Measurements from ENCODE around the gene HMOX1. TPM values are rescaled to one million over a fixed set of nuclear protein-coding genes. Genes with fewer than 3 reads are reported as not detected.

HMOX1 gene
- total and polyA plus RNA-seq, 2 of the 8 experiments (the other 6 are each of a cell fraction or from before 2014, with no cell fraction given), result 25.0 to 41.6 TPM

GRCh38 chr22:35417606-35418005 is 36.7 kb downstream of the HMOX1 start:
- TF ChIP-seq RNF2 (IDR thresholded peaks at IDR 0.05; ENCODE audit: borderline replicate concordance, low read depth, low read length, missing control alignments, poor library complexity, severe bottlenecking), result no peak
- peak; percentile 58 for TF ChIP-seq POLR2AphosphoS5 (IDR thresholded peaks at IDR 0.05; ENCODE audit: low read depth, low read length)
- TF ChIP-seq POLR2A (IDR thresholded peaks at IDR 0.05; ENCODE audit: control extremely low read depth in 1 of 2, low read depth in 2 of 2, low read length in 2 of 2), result peak in 1 of 2 experiments; percentile 39; a peak in 1 of 3 replicates
- POLR2A ChIA-PET (ENCODE audit: partially characterized antibody), result interaction anchor here (46.1 to 57.4 kb wide), 2 partner anchors 3 to 22 kb away, joined by 1995 read pairs; partner anchors contain the start of genes HMOX1 and MCM5
- no peak overlapping the region for H4K5ac ChIP-seq (ENCODE audit: insufficient read length, low read depth, low read length)
- no peak overlapping the region for H3K18ac ChIP-seq (ENCODE audit: extremely low read depth, low read length)
- H3K79me2 ChIP-seq (ENCODE audit: control insufficient read depth in 1 of 2, insufficient read depth in 2 of 2, low read length in 2 of 2), result peaks cover 0 to 2% of the 10 kb centered on the region in 2 experiments; a peak in 1 of 4 replicates
- H2BK20ac ChIP-seq (ENCODE audit: low read length), result no peak overlapping the region
- H2BK5ac ChIP-seq (ENCODE audit: low read depth, low read length), result no peak overlapping the region
- no peaks in the 10 kb centered on the region for H3K9me3 ChIP-seq (ENCODE audit: insufficient read depth in 2 of 2, low read depth in 1 of 2, low read length in 1 of 2)
- no peak overlapping the region for H2BK12ac ChIP-seq (ENCODE audit: low read depth, low read length)
- no peaks in the 10 kb centered on the region; a peak in 1 of 7 replicates for H3K4me1 ChIP-seq (replicated peaks in 1 of 4; ENCODE audit: control insufficient read depth in 3 of 4, insufficient read depth in 4 of 4, low read length in 3 of 4)
- peak overlapping the region; percentile 68; the same call in 1 of the 2 replicates for H4K8ac ChIP-seq (ENCODE audit: extremely low read depth, insufficient read depth, low read length)
- H3K27me3 ChIP-seq (replicated peaks in 1 of 4; ENCODE audit: control insufficient read depth in 3 of 4, extremely low read depth in 1 of 4, insufficient read depth in 3 of 4, low read length in 3 of 4), result no peaks in the 10 kb centered on the region
- no peak overlapping the region for H2BK15ac ChIP-seq (ENCODE audit: low read length)
- H3K4me3 ChIP-seq (ENCODE audit: extremely low read depth in 1 of 4, insufficient read depth in 2 of 4, low read depth in 3 of 4, low read length in 4 of 4), result no peak overlapping the region
- no peak overlapping the region for H2BK120ac ChIP-seq (replicated peaks; ENCODE audit: low read depth, low read length)
- no peak overlapping the region for H4K91ac ChIP-seq (replicated peaks; ENCODE audit: insufficient read length, low read length)
- H2AK5ac ChIP-seq (ENCODE audit: low read depth, low read length), result no peak overlapping the region
- H3K14ac ChIP-seq (ENCODE audit: insufficient read length), result no peak overlapping the region
- H3K4ac ChIP-seq (replicated peaks; ENCODE audit: insufficient read length, low read depth, low read length), result no peak overlapping the region
- peaks cover 3% of the 10 kb centered on the region; the same call in 1 of the 2 replicates for H3K79me1 ChIP-seq (ENCODE audit: low read depth, low read length)
- H3K23ac ChIP-seq (ENCODE audit: insufficient read length), result no peak overlapping the region
- H4K20me1 ChIP-seq (replicated peaks in 1 of 2; ENCODE audit: control insufficient read depth in 1 of 2, insufficient read depth in 2 of 2, low read length in 2 of 2), result peaks cover 13 to 29% of the 10 kb centered on the region in 2 experiments
- no peaks in the 10 kb centered on the region for H3K23me2 ChIP-seq (ENCODE audit: low read depth, low read length)
- H3K4me2 ChIP-seq (ENCODE audit: insufficient read depth in 1 of 2, low read depth in 2 of 2, low read length in 2 of 2), result no peak overlapping the region
- no peak for FAIRE-seq
- H2AFZ ChIP-seq (ENCODE audit: low read length), result no peak overlapping the region
- H3K36me3 ChIP-seq (ENCODE audit: control insufficient read depth in 2 of 4, insufficient read depth in 4 of 4, low read length in 3 of 4), result peaks cover 76 to 96% (median 91%) of the 10 kb centered on the region in 4 experiments
- 95% methylated on average over 9 of the region's 9 CpGs; no CpG with 5 or more reads in 1 of the 2 experiments for WGBS, 2 experiments (ENCODE audit: extremely low coverage in 1 of 2, insufficient coverage in 1 of 2, insufficient read length in 1 of 2, insufficient replicate concordance in 2 of 2, low coverage in 1 of 2, low lambda C conversion rate in 2 of 2, missing lambda C conversion rate in 1 of 2)
- no peak for DNase-seq (ENCODE audit: low read depth in 1 of 2, low spot score in 2 of 2)
- H3K27ac ChIP-seq (ENCODE audit: low read depth, low read length), result no peak overlapping the region
- no peak overlapping the region for H3K56ac ChIP-seq (replicated peaks; ENCODE audit: insufficient read length, low read depth, low read length)
- CTCF ChIA-PET (ENCODE audit: partially characterized antibody), result interaction anchor here (0.6 to 11.3 kb wide), 3 partner anchors 8 to 105 kb away, joined by 3 to 122 read pairs (median 3); no protein-coding TSS in a partner anchor
- no peak overlapping the region for H3K9ac ChIP-seq (replicated peaks in 1 of 4; ENCODE audit: extremely low read depth in 1 of 4, low read depth in 3 of 4, low read length in 3 of 4)
